Measurements from ENCODE around the gene RNF7.
"Not testable (repeated sequence)": the region's sequence is repeated elsewhere in the genome, so short reads cannot be mapped to it uniquely, and the experiment has no call there.

Gene RNF7

GRCh38 chr3:141738022-141738890 lies at the start of gene RNF7:
Gene RNF7 (plus strand): TSS chr3:141738298. CDS start chr3:141738342, 44 bp downstream.
- DNase-seq (ENCODE audit: low read depth, low spot score) = peak; percentile 90

- no peak for DNase-seq (ENCODE audit: low read depth, low spot score)
Observed at GRCh38 chr3:141690431-141691072, 47.5 kb upstream of the RNF7 start.

GRCh38 chr3:141691471-141691870 lies 46.6 kb upstream of the RNF7 start:
- not testable (repeated sequence) for DNase-seq (ENCODE audit: low read depth, low spot score)

GRCh38 chr3:141692973-141693372 lies 45.1 kb upstream of the RNF7 start:
- DNase-seq (ENCODE audit: low read depth, low spot score) = not testable (repeated sequence)

GRCh38 chr3:141699324-141699723 lies 38.8 kb upstream of the RNF7 start:
- no peak for DNase-seq (ENCODE audit: low read depth, low spot score)

- no peak for DNase-seq (ENCODE audit: low read depth, low spot score)
Observed at GRCh38 chr3:141699897-141700296, 38.2 kb upstream of the RNF7 start.

- not testable (repeated sequence) for DNase-seq (ENCODE audit: low read depth, low spot score)
Observed at GRCh38 chr3:141703367-141703766, 34.7 kb upstream of the RNF7 start.

GRCh38 chr3:141707741-141708203 lies 30.3 kb upstream of the RNF7 start:
- DNase-seq (ENCODE audit: low read depth, low spot score) = no peak

GRCh38 chr3:141708367-141708766 lies 29.7 kb upstream of the RNF7 start:
- DNase-seq (ENCODE audit: low read depth, low spot score) = no peak

GRCh38 chr3:141709126-141709770 lies 28.9 kb upstream of the RNF7 start:
- no peak for DNase-seq (ENCODE audit: low read depth, low spot score)

- DNase-seq (ENCODE audit: low read depth, low spot score) = no peak
Observed at GRCh38 chr3:141710121-141710520, 28.0 kb upstream of the RNF7 start.

- DNase-seq (ENCODE audit: low read depth, low spot score) = no peak
Observed at GRCh38 chr3:141710888-141711616, 27.0 kb upstream of the RNF7 start.

- DNase-seq (ENCODE audit: low read depth, low spot score) = no peak
Observed at GRCh38 chr3:141714671-141715070, 23.4 kb upstream of the RNF7 start.

GRCh38 chr3:141722081-141722480 lies 16.0 kb upstream of the RNF7 start:
- no peak for DNase-seq (ENCODE audit: low read depth, low spot score)

- DNase-seq (ENCODE audit: low read depth, low spot score) = no peak
Observed at GRCh38 chr3:141722648-141723047, 15.4 kb upstream of the RNF7 start.

- DNase-seq (ENCODE audit: low read depth, low spot score) = no peak
Observed at GRCh38 chr3:141723255-141723654, 14.8 kb upstream of the RNF7 start.

GRCh38 chr3:141724186-141724585 lies 13.9 kb upstream of the RNF7 start:
- DNase-seq (ENCODE audit: low read depth, low spot score) = no peak

- no peak for DNase-seq (ENCODE audit: low read depth, low spot score)
Observed at GRCh38 chr3:141725036-141725435, 13.1 kb upstream of the RNF7 start.

GRCh38 chr3:141726483-141726882 lies 11.6 kb upstream of the RNF7 start:
- no peak for DNase-seq (ENCODE audit: low read depth, low spot score)

- no peak for DNase-seq (ENCODE audit: low read depth, low spot score)
Observed at GRCh38 chr3:141728355-141728892, 9.7 kb upstream of the RNF7 start.

- DNase-seq (ENCODE audit: low read depth, low spot score) = no peak
Observed at GRCh38 chr3:141729240-141729639, 8.9 kb upstream of the RNF7 start.

Measured in activated naive CD8-positive, alpha-beta T cell treated with anti-CD3 and anti-CD28 coated beads, Interleukin-2, amount 50 U/mL, for 16 hours (primary cell).